ENCODE results near the gene TRHDE. TPM values are rescaled to one million over a fixed set of nuclear protein-coding genes. Genes with fewer than 3 reads are reported as not detected.

The TRHDE gene
- total and polyA plus RNA-seq, 2 donors (not counting 1 experiment from before 2014, with no cell fraction given), result 7.3 to 8.8 TPM

- Histone ChIP-seq H3K36me3 (ENCODE audit: control insufficient read depth, insufficient read depth, low read length) (no peaks in the 10 kb centered on the region), H3K4me1 (ENCODE audit: control insufficient read depth, extremely low read depth, insufficient read depth, low read length) (no peaks in the 10 kb centered on the region), H2AFZ (ENCODE audit: low read length) (no peak overlapping the region), H3K4me3 (replicated peaks in 1 of 4; ENCODE audit: control extremely low read depth in 1 of 4, insufficient read depth in 1 of 4, low read depth in 3 of 4, low read length in 4 of 4) (no peak overlapping the region), H3K9ac (ENCODE audit: insufficient read depth, low read length) (no peak overlapping the region), H4K20me1 (ENCODE audit: control insufficient read depth, extremely low read depth, insufficient read depth, low read length) (no peaks in the 10 kb centered on the region), H3K27ac (ENCODE audit: insufficient read depth, low read length) (no peak overlapping the region), H3K79me2 (ENCODE audit: control insufficient read depth, insufficient read depth, low read length) (no peaks in the 10 kb centered on the region), H3K27me3 (ENCODE audit: control insufficient read depth, insufficient read depth, low read length) (no peaks in the 10 kb centered on the region), H3K9me3 (ENCODE audit: control insufficient read depth, insufficient read depth, low read depth, low read length) (no peaks in the 10 kb centered on the region), H3K4me2 (ENCODE audit: extremely low read depth, insufficient read depth, low read length) (no peak overlapping the region)
- no peak for DNase-seq (ENCODE audit: low read depth in 2 of 2)
- TF ChIP-seq, protein P1, sequence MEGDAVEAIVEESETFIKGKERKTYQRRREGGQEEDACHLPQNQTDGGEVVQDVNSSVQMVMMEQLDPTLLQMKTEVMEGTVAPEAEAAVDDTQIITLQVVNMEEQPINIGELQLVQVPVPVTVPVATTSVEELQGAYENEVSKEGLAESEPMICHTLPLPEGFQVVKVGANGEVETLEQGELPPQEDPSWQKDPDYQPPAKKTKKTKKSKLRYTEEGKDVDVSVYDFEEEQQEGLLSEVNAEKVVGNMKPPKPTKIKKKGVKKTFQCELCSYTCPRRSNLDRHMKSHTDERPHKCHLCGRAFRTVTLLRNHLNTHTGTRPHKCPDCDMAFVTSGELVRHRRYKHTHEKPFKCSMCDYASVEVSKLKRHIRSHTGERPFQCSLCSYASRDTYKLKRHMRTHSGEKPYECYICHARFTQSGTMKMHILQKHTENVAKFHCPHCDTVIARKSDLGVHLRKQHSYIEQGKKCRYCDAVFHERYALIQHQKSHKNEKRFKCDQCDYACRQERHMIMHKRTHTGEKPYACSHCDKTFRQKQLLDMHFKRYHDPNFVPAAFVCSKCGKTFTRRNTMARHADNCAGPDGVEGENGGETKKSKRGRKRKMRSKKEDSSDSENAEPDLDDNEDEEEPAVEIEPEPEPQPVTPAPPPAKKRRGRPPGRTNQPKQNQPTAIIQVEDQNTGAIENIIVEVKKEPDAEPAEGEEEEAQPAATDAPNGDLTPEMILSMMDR (conservative IDR thresholded peaks at IDR 0.05 in 1 of 2, IDR thresholded peaks at IDR 0.05 in 1 of 2; ENCODE audit: low read depth in 1 of 2, low read length in 2 of 2), result no peak
- TF ChIP-seq EZH2 (IDR thresholded peaks at IDR 0.05; ENCODE audit: low read length, missing control alignments), result no peak
Observed at GRCh38 chr12:72349491-72349890, 77.3 kb downstream of the TRHDE start.

DNA sequence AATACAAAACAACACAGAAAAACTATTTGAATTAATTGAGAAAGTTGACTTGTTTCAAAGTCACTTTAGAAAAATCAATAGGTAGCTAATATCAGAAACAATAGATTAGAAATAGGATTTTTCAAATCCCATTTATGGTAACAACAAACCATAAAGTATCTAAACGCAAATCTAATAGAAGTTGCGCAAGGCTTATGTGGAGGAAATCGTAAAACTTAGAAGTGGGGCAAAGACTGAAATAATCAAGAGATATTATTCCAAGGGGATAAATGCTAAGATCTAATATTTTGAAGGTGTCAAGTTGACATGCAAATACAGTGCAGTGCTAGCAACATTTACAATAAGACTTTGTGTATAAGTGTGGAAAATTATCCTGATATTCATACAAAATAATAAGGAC lies 87.2 kb downstream of the TRHDE start:
- Histone ChIP-seq H3K36me3 (ENCODE audit: control insufficient read depth, insufficient read depth, low read length) (no peaks in the 10 kb centered on the region), H3K4me1 (ENCODE audit: control insufficient read depth, extremely low read depth, insufficient read depth, low read length) (no peaks in the 10 kb centered on the region), H3K9ac (ENCODE audit: insufficient read depth, low read length) (no peak overlapping the region), H3K4me3 (replicated peaks in 1 of 4; ENCODE audit: control extremely low read depth in 1 of 4, insufficient read depth in 1 of 4, low read depth in 3 of 4, low read length in 4 of 4) (no peak overlapping the region), H3K27ac (ENCODE audit: insufficient read depth, low read length) (no peak overlapping the region), H3K9me3 (ENCODE audit: control insufficient read depth, insufficient read depth, low read depth, low read length) (no peaks in the 10 kb centered on the region), H3K27me3 (ENCODE audit: control insufficient read depth, insufficient read depth, low read length) (no peaks in the 10 kb centered on the region), H4K20me1 (ENCODE audit: control insufficient read depth, extremely low read depth, insufficient read depth, low read length) (no peaks in the 10 kb centered on the region), H3K4me2 (ENCODE audit: extremely low read depth, insufficient read depth, low read length) (no peak overlapping the region), H3K79me2 (ENCODE audit: control insufficient read depth, insufficient read depth, low read length) (no peaks in the 10 kb centered on the region), H2AFZ (ENCODE audit: low read length) (no peak overlapping the region)
- TF ChIP-seq, protein P1 (conservative IDR thresholded peaks at IDR 0.05 in 1 of 2, IDR thresholded peaks at IDR 0.05 in 1 of 2; ENCODE audit: low read depth in 1 of 2, low read length in 2 of 2), result no peak
- TF ChIP-seq EZH2 (IDR thresholded peaks at IDR 0.05; ENCODE audit: low read length, missing control alignments), result no peak
- no peak for DNase-seq (ENCODE audit: low read depth in 2 of 2)

- no peak overlapping the region for H3K4me2 ChIP-seq (ENCODE audit: extremely low read depth, insufficient read depth, low read length)
- TF ChIP-seq, protein P1 (conservative IDR thresholded peaks at IDR 0.05 in 1 of 2, IDR thresholded peaks at IDR 0.05 in 1 of 2; ENCODE audit: low read depth in 1 of 2, low read length in 2 of 2), result no peak
- TF ChIP-seq EZH2 (IDR thresholded peaks at IDR 0.05; ENCODE audit: low read length, missing control alignments), result no peak
- no peaks in the 10 kb centered on the region for H3K36me3 ChIP-seq (ENCODE audit: control insufficient read depth, insufficient read depth, low read length)
- no peak overlapping the region for H3K9ac ChIP-seq (ENCODE audit: insufficient read depth, low read length)
- no peaks in the 10 kb centered on the region for H3K27me3 ChIP-seq (ENCODE audit: control insufficient read depth, insufficient read depth, low read length)
- no peaks in the 10 kb centered on the region for H3K9me3 ChIP-seq (ENCODE audit: control insufficient read depth, insufficient read depth, low read depth, low read length)
- H4K20me1 ChIP-seq (ENCODE audit: control insufficient read depth, extremely low read depth, insufficient read depth, low read length), result no peaks in the 10 kb centered on the region
- peak; percentile 48 to 61 for DNase-seq (ENCODE audit: low read depth in 2 of 2)
- no peaks in the 10 kb centered on the region for H3K4me1 ChIP-seq (ENCODE audit: control insufficient read depth, extremely low read depth, insufficient read depth, low read length)
- no peak overlapping the region for H3K4me3 ChIP-seq (replicated peaks in 1 of 4; ENCODE audit: control extremely low read depth in 1 of 4, insufficient read depth in 1 of 4, low read depth in 3 of 4, low read length in 4 of 4)
- H3K27ac ChIP-seq (ENCODE audit: insufficient read depth, low read length), result no peak overlapping the region
- H2AFZ ChIP-seq (ENCODE audit: low read length), result no peak overlapping the region
- no peaks in the 10 kb centered on the region for H3K79me2 ChIP-seq (ENCODE audit: control insufficient read depth, insufficient read depth, low read length)
Observed at GRCh38 chr12:72365151-72365550, 93.0 kb downstream of the TRHDE start.

Measured in fibroblast of lung (primary cell).